ENCODE results near the gene NUP160.

GRCh38 chr11:47732271-47732670 is 115.9 kb downstream of the NUP160 start:
- TF ChIP-seq POLR2AphosphoS5 (IDR thresholded peaks at IDR 0.05; ENCODE audit: low read depth, low read length) = no peak
- TF ChIP-seq CTCF (IDR thresholded peaks at IDR 0.05) = no peak
- TF ChIP-seq REST (IDR thresholded peaks at IDR 0.05; ENCODE audit: insufficient read depth in 1 of 2, low read depth in 2 of 2, low read length in 1 of 2) = no peak
- no peak for TF ChIP-seq SIN3A (IDR thresholded peaks at IDR 0.05; ENCODE audit: borderline replicate concordance, insufficient read depth, low read depth, low read length)

Data from Panc1 (cell line).